GM03348 (cell line): ENCODE data around the gene NELFA.

ENCODE experiments used
- DNase-seq: peaks from one replicate; pipeline ENCODE4 v3.0.0; 2012; ENCODE audit warnings: low spot score

Gene NELFA

GRCh38 chr4:2008921-2009650, at the start of gene NELFA:
NELFA (minus strand) TSS chr4:2008974; CDS start chr4:2008959, 15 bp downstream.
- DNase-seq, result peak; percentile 94

- no peak for DNase-seq
Observed at GRCh38 chr4:2057382-2058065, 48.8 kb upstream of the NELFA start.

DNA sequence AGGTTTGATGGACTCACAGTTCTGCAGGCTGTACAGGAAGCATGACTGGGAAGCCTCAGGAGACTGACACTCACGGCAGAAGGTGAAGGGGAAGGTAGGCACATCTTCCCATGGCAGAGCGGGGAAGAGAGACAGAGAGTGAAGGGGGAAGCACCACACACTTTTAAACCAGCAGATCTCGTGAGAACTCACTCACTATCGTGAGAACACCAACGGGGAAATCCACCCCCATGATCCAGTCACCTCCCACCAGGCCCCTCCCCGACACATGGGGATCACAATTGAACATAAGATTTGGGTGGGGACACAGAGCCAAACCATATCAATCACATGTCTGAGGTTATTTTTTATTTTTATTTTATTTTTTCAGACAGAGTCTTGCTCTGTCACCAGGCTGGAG, 45.4 kb upstream of the NELFA start:
- DNase-seq, result no peak

DNA sequence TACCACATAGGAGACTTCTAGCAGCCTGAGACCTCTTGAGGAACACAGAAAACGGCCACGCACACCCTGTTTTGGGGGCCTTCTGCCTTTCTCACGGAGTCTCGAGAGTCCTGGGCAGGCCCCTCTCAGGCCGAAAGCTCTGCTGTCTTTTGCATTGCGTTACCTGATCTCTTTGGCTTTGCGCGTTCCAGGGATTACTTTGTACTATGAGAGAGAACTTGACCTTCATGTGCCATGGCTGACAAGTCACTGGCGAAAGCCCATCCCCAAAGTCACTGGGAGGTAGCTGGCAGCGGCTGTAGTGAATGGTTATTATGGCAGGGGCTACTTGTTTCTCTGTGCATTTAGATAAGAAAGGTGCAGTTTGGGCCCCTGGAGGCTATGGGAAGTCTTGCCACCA, 42.3 kb upstream of the NELFA start:
- DNase-seq, result no peak

- DNase-seq, result no peak
Observed at GRCh38 chr4:2049811-2050210, 41.0 kb upstream of the NELFA start.

GRCh38 chr4:2049381-2049780, 40.6 kb upstream of the NELFA start:
- DNase-seq, result no peak

DNA sequence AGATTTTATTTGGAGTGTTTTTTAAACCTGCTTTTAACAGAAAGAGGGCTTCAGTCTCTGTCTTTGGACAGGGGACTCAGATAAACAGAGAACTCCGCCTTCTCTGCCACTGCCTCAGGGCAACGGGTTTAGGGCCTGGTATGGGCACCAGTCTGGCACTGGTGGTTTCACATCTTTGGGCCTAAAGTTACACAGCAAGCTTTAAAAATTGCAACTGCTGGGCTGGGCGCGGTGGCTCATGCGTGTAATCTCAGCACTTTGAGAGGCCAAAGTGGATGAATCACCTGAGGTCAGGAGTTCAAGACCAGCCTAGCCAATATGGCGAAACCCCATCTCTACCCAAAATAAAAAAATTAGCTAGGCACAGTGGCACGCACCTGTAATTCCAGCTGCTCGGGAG, 40.1 kb upstream of the NELFA start:
- DNase-seq, result no peak

DNA sequence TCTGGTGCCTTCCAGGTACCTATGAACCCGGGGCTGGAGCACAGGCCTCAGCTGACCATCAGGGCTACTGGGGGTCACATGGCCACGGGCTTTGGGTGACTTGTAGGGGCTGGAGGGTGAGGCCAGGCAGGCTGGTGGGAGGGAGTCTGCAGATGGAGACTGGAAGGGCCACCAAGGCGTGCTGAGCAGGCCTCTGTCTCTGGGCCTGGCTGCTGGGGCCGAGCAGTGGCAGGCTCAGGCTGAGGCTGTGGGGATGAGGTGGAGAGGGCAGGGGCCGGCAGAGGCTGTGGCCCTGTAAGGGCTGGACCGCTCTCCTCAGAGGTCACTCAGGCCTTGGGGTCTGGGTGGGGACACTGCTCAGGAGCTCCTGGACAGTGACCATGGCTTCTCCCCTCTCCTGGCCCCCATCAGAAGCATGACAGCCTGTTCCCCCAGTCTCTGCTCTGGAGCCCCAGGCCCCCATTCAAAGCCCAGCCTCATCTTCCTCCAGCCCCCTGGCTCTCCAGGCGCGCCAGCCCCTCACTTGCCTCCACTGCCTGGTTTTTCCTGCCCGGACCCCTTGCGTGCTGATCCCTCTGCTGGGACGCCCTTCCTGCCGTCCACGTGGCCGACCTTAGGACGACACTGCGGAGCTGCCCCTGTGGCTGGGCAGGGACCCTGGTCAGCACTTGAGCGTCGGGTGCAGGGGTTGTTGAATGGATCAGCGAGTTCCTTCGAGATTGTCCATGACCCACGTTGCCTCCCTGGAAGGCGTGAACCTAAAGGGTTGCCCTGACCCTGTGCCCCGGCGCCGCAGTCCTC, 39.2 kb upstream of the NELFA start:
- DNase-seq, result no peak

DNA sequence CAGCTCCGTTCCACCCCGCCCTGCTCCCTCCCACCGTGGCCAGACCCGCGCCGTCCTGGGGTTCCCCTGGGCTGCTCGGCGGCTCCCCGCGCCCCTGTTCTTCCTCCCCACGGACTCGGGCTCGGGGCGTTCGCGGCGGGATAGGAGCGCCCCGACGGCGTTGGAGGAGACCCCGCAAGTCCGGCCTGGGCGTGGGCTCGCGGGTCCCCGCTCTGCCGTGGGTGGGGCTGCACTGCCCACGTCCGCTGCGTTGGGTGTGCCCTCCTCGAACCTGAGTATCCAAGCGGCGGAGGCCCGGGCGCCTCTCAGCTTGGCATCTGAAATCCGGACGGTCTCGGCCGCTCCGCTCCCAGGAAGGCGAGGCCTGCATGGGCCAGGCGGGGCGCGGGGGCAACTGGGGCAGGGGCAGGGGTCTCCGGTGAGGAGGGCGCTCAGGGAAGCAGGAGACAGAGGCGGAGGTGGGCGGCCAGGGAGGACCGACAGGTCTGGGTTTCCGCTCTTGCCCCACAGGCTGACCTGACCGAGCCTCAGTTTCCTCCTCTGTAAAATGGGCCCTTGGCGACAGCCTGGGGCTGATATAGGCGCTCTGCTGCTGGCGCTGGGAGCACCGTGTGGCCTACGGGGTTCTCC, 38.4 kb upstream of the NELFA start:
- DNase-seq, result peak; percentile 14

DNA sequence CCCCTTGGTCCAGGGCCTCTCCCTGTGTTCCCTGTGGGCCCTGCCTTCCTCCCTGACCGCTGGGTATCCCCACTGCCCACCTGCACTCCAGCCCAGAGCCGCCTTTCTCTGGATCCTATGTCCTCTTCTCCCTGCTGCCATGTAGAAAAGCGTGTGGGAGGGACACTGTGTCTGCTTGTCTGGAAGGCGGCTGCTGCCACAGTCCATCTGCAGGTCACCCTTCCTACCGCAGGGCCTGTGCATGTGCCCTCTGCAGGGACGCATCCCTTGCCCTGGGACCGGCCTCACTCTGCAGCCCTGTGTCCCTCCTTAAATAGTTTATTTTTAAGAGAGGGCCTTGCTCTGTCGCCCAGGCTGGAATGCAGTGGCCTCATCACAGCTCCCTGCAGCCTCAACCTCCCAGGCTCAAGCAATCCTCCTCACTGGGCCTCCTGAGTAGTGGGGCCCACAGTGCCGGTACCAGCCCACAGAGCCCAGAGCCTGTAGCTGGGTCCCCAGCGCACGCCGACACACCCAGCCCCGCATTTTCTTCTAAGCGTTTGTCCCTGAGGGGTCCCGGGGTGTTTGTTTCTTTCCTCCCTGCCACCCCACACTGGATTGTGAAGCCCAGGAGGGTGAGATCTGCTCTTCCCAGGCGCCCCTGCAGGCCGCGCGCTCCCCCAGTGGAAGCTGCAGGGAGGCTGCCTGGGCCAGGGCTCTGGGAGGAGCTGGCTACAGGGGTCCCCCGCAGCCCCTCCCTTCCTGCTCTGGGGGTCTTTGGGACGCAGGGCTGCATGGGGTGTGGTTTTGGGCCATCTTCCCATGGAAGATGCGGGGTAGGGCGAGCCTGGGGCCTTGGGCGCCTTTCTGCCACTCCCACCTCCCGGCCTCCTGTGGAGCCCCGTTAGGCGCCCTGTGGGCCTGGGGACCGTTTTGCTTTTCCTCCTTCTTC, 37.5 kb upstream of the NELFA start:
- peak; percentile 19 for DNase-seq

DNA sequence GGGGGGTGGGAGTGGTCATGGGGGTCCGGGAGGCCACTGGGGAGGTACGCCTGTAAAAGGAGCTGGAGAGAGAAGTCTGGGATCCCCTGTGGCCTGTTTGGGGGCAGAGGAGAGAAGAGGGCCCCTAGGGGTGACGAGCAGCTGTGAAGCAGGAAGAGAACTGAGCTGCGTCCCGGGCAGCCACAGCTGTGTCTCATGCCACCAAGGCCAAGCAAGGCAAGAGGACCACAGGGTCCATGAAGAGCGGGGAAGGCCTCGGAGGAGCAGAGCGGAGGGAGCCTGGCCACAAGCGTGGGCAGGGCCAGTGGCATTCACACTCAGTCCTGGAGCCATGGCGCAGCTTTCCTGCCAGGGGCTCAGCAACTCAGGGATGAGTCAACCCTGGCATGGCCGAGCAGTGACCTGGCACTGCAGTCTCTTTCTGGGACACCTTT, 36.8 kb upstream of the NELFA start:
- no peak for DNase-seq

- no peak for DNase-seq
Observed at GRCh38 chr4:2044542-2045517, 36.1 kb upstream of the NELFA start.

GRCh38 chr4:2044119-2044485, 35.3 kb upstream of the NELFA start:
- DNase-seq, result no peak

GRCh38 chr4:2043396-2044118, 34.8 kb upstream of the NELFA start:
- DNase-seq, result no peak

- no peak for DNase-seq
Observed at GRCh38 chr4:2042947-2043395, 34.2 kb upstream of the NELFA start.

GRCh38 chr4:2042204-2042946, 33.6 kb upstream of the NELFA start:
- DNase-seq, result peak; percentile 73

GRCh38 chr4:2041239-2042130, 32.7 kb upstream of the NELFA start:
- peak; percentile 97 for DNase-seq
